GM21825 (cell line): ENCODE measurements around the gene ULK2.

Source experiments
- ATAC-seq: cut with Tn5 transposase; IDR thresholded peaks from one replicate; pipeline ENCODE4 v1.9.1; 2021; ENCODE audit warnings: mild to moderate bottlenecking, moderate library complexity; ENCODE audit not compliant: unreplicated experiment

ULK2 gene

GRCh38 chr17:19728084-19728495, 139.6 kb downstream of the ULK2 start:
- ATAC-seq, result no peak

GRCh38 chr17:19727501-19728078, 140.1 kb downstream of the ULK2 start:
- ATAC-seq, result no peak

GRCh38 chr17:19726631-19727376, 140.9 kb downstream of the ULK2 start:
- ATAC-seq, result no peak

- no peak for ATAC-seq
These were observed 142.2 kb downstream of the ULK2 start for GRCh38 chr17:19725486-19725885.

- no peak for ATAC-seq
These were observed 143.0 kb downstream of the ULK2 start for GRCh38 chr17:19724501-19725420.

GRCh38 chr17:19723964-19724363, 143.8 kb downstream of the ULK2 start:
- ATAC-seq, result no peak
